ENCODE results near the gene PPP3R1. TPM values are rescaled to one million over a fixed set of nuclear protein-coding genes. Genes with fewer than 3 reads are reported as not detected.

PPP3R1 gene
- total RNA-seq, 4 donors from 2014 or later, result 9.2 to 32.2 (median 28.1) TPM

- Histone ChIP-seq H3K9me3 (no peaks in the 10 kb centered on the region), H3K27me3 (no peaks in the 10 kb centered on the region), H3K4me3 (no peak overlapping the region), H3K4me1 (no peaks in the 10 kb centered on the region), H3K27ac (no peak overlapping the region), H3K36me3 (no peaks in the 10 kb centered on the region)
- DNase-seq, result no peak
- intact Hi-C loops (cut with DNase I; ENCODE audit: low total_unique reads), result no loop called here
- in situ Hi-C loops (cut with MboI; ENCODE audit: low pct_ligation_motif_present in 1 of 4, low pct_unique_long_range_greater_than_20kb in 1 of 4, low sequenced_read_pairs in 3 of 4), result no loop called here
- WGBS, 2 donors (ENCODE audit: low coverage in 1 of 2), result 65 to 82% methylated on average over 3 to 6 of the region's 6 CpGs
- TF ChIP-seq POLR2AphosphoS5 (IDR thresholded peaks at IDR 0.05) (no peak), POLR2A (IDR thresholded peaks at IDR 0.05) (no peak), EP300 (IDR thresholded peaks at IDR 0.05; ENCODE audit: low read depth) (no peak), CTCF (IDR thresholded peaks at IDR 0.05) (no peak)
These were observed 41.4 kb upstream of the PPP3R1 start for GRCh38 chr2:68293755-68294154.

GRCh38 chr2:68293024-68293423 lies 40.7 kb upstream of the PPP3R1 start:
- Histone ChIP-seq H3K4me1 (peaks cover 0 to 5% (median 2%) of the 10 kb centered on the region in 4 donors), H3K4me3 (no peak overlapping the region), H3K9me3 (no peaks in the 10 kb centered on the region), H3K27ac (no peak overlapping the region), H3K36me3 (no peaks in the 10 kb centered on the region), H3K27me3 (no peaks in the 10 kb centered on the region)
- in situ Hi-C loops (cut with MboI; ENCODE audit: low pct_ligation_motif_present in 1 of 4, low pct_unique_long_range_greater_than_20kb in 1 of 4, low sequenced_read_pairs in 3 of 4), result no loop called here
- no peak for DNase-seq
- TF ChIP-seq POLR2AphosphoS5 (IDR thresholded peaks at IDR 0.05), result no peak
- TF ChIP-seq EP300 (IDR thresholded peaks at IDR 0.05; ENCODE audit: low read depth), result no peak
- no peak for TF ChIP-seq POLR2A (IDR thresholded peaks at IDR 0.05)
- TF ChIP-seq CTCF (IDR thresholded peaks at IDR 0.05), result no peak
- 83 to 92% methylated on average over 4 of the region's 4 CpGs for WGBS, 2 donors (ENCODE audit: low coverage in 1 of 2)
- intact Hi-C loops (cut with DNase I; ENCODE audit: low total_unique reads), result no loop called here

GRCh38 chr2:68292108-68292710 lies 39.9 kb upstream of the PPP3R1 start:
- Histone ChIP-seq H3K36me3 (no peaks in the 10 kb centered on the region), H3K4me1 (peaks cover 0 to 6% (median 4%) of the 10 kb centered on the region in 4 donors), H3K27me3 (no peaks in the 10 kb centered on the region), H3K4me3 (no peak overlapping the region), H3K9me3 (no peaks in the 10 kb centered on the region), H3K27ac (no peak overlapping the region)
- intact Hi-C loops (cut with DNase I; ENCODE audit: low total_unique reads) (no loop called here), in situ Hi-C loops (cut with MboI; ENCODE audit: low pct_ligation_motif_present in 1 of 4, low pct_unique_long_range_greater_than_20kb in 1 of 4, low sequenced_read_pairs in 3 of 4) (no loop called here)
- TF ChIP-seq CTCF (IDR thresholded peaks at IDR 0.05) (peak; percentile 43 to 68 (median 57)), POLR2AphosphoS5 (IDR thresholded peaks at IDR 0.05) (no peak)
- whole genome bisulfite sequencing, 2 donors (ENCODE audit: low coverage in 1 of 2), result 23 to 35% methylated on average over 2 to 3 of the region's 3 CpGs
- no peak for DNase-seq

GRCh38 chr2:68291314-68291713 lies 39.0 kb upstream of the PPP3R1 start:
- H3K27me3 ChIP-seq, result no peaks in the 10 kb centered on the region
- DNase-seq, result no peak
- H3K9me3 ChIP-seq, result no peaks in the 10 kb centered on the region
- in situ Hi-C loops (cut with MboI; ENCODE audit: low pct_ligation_motif_present in 1 of 4, low pct_unique_long_range_greater_than_20kb in 1 of 4, low sequenced_read_pairs in 3 of 4), result no loop called here
- peaks cover 0 to 6% (median 4%) of the 10 kb centered on the region in 4 donors for H3K4me1 ChIP-seq
- H3K4me3 ChIP-seq, result no peak overlapping the region
- no peaks in the 10 kb centered on the region for H3K36me3 ChIP-seq
- no peak for TF ChIP-seq POLR2A (IDR thresholded peaks at IDR 0.05)
- no peak for TF ChIP-seq EP300 (IDR thresholded peaks at IDR 0.05; ENCODE audit: low read depth)
- no peak for TF ChIP-seq POLR2AphosphoS5 (IDR thresholded peaks at IDR 0.05)
- no peak for TF ChIP-seq CTCF (IDR thresholded peaks at IDR 0.05)
- H3K27ac ChIP-seq, result no peak overlapping the region
- intact Hi-C loops (cut with DNase I; ENCODE audit: low total_unique reads), result no loop called here
- 78 to 81% methylated on average over 3 to 6 of the region's 6 CpGs for WGBS, 2 donors (ENCODE audit: low coverage in 1 of 2)
